RKO (cell line): ENCODE results near the gene IFNA5.

Experiments
- DNase-seq: peaks from one replicate; pipeline ENCODE4 v3.0.0-alpha.2; 2016; ENCODE audit warnings: low spot score

The IFNA5 gene

GRCh38 chr9:21294364-21294774, 10.7 kb downstream of the IFNA5 start:
- peak; percentile 84 for DNase-seq

- DNase-seq, result no peak
These were observed 15.3 kb downstream of the IFNA5 start for GRCh38 chr9:21289848-21290247.

- DNase-seq, result no peak
These were observed 17.8 kb downstream of the IFNA5 start for GRCh38 chr9:21287280-21287679.

- DNase-seq, result no peak
These were observed 18.5 kb downstream of the IFNA5 start for GRCh38 chr9:21286659-21287058.

- no peak for DNase-seq
These were observed 19.0 kb downstream of the IFNA5 start for GRCh38 chr9:21286099-21286498.

- no peak for DNase-seq
These were observed 23.8 kb downstream of the IFNA5 start for GRCh38 chr9:21281275-21281674.

GRCh38 chr9:21268347-21268657, 36.8 kb downstream of the IFNA5 start:
- no peak for DNase-seq

- DNase-seq, result no peak
These were observed 37.4 kb downstream of the IFNA5 start for GRCh38 chr9:21267485-21268346.

GRCh38 chr9:21266733-21267484, 38.2 kb downstream of the IFNA5 start:
- no peak for DNase-seq

GRCh38 chr9:21265421-21266189, 39.5 kb downstream of the IFNA5 start:
- no peak for DNase-seq

- no peak for DNase-seq
These were observed 49.4 kb downstream of the IFNA5 start for GRCh38 chr9:21255538-21256212.
